Inflammatory macrophage treated with lipopolysaccharide for 1 hour (primary cell): ENCODE data around the gene PPP2R2C.

Experiments
- DNase-seq, 2 donors: peaks; one replicate each; pipeline ENCODE4 v3.0.0-alpha.2; 2020 to 2022

The PPP2R2C gene

GRCh38 chr4:6467600-6467999 lies 4.8 kb downstream of the PPP2R2C start:
- no peak for DNase-seq

DNA sequence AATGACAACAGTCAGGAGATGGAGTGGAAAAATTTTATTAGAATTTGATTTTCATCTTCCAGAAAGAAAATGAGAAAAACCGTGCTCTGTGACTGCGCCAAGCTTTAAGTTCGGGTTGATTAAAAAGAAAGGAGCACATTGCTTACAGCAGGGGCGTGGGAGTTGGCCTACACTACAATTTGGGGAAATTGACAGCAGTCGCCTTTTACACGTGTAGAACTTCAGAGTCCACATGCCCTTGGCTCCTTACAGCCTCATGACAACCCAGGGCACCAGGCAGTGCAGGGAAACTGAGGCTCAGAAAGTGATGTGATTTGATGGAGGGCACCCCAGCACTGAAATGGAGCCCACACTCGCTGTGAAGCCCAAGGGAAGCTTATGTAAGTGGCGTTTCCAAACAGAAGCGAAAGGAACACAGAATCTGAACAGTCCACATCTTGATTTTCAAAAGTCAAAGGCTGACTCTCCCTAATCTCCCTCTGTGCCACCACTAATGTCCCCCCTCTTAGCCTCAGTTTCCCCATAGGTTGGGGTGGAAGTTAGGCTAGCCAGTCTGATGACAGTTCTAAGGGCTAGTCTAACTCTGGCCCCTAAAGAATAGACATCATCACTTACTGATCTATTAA lies 5.5 kb downstream of the PPP2R2C start:
- no peak for DNase-seq

DNA sequence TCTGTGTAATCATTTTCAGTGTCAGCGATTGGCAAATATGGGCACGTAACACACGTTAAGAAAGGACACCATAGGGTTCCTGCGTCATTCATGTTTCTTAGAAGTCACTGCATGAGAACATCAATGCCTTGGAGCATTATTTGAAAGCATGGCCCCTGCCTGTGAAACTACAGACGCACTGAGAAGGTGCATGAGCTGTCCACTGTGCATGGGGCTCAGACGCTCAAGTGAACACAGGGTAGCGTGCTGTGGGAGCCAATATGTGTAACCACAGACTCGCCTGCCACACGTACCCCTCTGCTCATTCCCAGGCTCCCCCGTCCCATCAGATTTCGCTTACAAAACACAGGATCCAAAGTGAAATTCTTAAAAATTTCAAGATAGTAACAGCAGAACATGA lies 6.5 kb downstream of the PPP2R2C start:
- DNase-seq: no peak

DNA sequence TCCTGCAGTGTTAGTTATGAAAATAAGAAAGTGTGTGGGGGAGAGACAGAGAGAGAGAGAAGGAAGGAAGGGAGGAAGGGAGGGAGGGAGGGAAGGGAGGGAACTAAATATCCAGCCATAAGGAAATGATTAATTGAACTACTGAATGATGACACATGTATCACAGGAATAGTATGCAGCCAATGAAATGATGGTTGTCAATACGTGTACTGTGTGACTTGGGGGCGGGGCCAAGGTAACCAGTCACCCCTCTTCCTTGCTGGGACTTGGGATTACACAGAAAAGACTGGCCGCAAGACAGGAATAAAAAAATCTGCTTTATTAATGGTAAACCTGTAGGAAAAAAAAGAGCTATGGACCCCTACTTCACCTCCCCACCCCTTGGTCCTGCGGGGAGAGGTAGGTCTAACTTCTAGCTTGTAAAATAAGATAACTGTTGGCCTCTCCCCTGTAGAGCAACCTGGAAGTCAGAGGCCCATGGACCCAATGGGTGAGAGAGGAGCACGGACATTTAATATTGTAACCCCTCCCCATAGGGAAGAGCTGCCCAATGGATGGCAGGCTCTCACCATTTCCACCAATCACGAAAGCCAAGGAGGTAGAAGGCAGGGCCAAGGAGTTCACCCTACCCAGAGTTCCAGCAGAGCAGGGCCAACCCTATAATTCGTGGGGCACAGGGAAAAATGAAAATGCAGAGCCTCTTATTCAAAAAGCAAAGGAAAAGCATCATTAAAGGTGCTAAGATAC lies 7.4 kb downstream of the PPP2R2C start:
- no peak for DNase-seq

GRCh38 chr4:6463311-6464289 lies 8.8 kb downstream of the PPP2R2C start:
- DNase-seq: no peak

DNA sequence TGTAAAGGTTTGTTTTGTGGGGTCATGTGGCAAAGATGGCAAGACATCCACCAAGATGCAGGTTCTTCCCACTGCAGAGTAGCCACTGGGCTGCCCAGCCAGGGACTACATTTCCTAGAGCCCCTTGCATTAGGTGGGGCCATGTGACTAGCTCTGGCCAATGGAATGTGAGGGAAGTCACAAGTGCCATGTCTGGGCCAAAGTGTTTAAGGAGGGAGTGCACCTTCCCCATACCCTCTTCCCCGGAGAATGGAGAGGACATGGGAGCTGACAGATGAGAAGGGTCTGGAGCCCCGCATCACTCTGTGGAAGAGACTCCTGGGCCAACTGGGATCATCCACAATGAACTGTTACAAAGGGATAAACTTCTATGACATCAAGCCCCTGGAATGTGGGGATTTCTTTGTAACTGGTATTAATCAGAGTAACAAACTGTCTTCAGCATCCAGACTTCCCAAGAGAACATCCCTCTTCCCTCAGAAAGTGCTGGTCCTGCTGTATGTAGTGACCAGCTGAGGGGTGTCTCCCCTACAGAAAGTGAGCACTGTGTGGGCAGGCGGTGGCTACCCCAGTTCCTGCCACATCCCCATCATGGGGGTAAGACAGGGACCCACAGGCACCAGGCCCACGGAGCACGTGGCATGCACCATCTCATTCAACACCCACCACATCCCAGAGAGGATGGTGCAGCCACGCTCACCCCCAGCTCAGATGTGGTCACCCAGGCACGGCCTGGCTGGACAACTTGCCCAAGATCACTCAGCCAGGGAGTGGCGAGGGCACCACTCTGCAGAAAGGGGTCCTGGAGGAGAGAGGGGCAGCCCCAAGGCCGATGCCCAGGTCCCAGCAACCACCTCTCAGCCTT lies 10.9 kb downstream of the PPP2R2C start:
- DNase-seq: no peak

- no peak for DNase-seq
Observed at GRCh38 chr4:6460876-6461275, 11.5 kb downstream of the PPP2R2C start.

DNA sequence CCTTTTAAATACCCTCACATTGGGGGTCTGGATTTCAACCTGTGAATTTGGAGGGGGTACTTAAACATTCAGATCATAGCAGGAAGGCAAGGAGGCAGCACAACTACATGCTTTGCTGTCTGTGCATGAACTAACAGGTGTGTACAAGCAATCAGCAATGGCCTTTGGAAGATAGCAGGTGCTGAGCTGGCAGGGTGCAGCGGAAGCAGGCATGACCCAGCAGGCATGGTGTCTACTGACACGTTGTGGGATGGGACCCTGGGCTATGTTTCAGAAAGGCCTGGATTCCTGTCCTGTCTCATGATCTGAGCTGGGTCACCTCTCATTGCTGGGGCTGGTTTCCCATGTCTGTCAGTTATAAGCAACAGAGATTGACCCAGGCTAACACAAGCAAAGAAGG lies 13.9 kb downstream of the PPP2R2C start:
- no peak for DNase-seq

DNA sequence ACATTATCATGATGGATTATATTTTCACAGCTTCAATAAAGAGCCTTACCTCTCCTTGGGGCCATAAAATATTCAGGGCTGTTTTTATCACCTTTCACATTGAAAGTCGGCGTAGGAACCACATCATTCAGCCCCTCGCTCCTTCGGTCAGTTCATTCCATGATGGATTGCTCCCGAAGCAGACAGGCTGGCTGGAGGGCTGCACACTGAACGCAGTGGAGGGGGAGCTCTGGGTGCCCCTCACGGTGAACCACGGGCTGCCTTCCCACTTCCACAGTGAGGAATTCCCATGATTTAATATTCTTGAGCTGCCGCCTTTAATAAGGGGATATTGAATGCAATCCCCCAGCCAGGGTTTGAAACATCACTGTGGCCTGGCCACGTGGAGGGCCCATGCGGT lies 16.0 kb downstream of the PPP2R2C start:
- no peak for DNase-seq

GRCh38 chr4:6454112-6454910 lies 18.1 kb downstream of the PPP2R2C start:
- DNase-seq: no peak

- no peak for DNase-seq
Observed at GRCh38 chr4:6453688-6453990, 18.8 kb downstream of the PPP2R2C start.

- no peak for DNase-seq
Observed at GRCh38 chr4:6452897-6453687, 19.3 kb downstream of the PPP2R2C start.

GRCh38 chr4:6452116-6452896 lies 20.1 kb downstream of the PPP2R2C start:
- no peak for DNase-seq

DNA sequence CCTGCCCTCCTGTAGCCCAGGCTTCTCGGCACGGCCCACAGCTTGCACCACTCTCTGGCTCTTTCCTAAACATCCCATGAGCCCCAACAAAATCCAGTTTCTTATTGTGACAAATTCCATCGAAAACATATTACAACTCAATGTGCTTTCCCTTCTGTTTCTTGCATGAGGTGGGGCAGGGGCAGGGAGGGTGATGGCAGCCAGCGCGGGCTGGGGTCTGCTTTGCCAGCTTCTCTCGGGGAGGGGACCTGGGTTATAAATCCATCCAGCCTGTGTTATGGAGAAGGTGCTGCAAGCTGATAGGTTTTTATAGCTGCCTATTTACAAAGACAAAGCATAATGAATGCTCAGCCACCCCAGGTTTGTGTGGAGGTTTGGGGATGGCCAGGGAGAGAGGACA lies 21.1 kb downstream of the PPP2R2C start:
- DNase-seq: no peak

DNA sequence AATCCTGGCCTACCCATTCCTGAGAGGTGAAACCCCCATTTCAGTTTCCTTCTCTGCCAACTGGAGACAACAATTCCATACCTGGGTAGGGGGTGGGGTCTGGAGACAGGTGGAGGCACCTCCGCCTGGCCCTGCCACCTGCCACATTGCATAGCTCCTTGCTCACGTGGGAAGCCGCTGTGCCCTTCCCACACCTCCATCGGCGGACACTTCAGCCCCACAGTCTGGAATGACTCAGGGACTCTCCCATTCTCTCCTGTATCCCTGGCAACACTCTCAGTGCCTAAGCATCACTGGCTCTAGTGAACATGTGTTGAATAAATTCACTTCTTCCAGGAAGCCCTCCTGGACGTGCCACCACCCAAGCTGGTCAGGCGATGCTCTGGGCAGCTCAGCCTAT lies 21.7 kb downstream of the PPP2R2C start:
- DNase-seq: no peak

GRCh38 chr4:6449746-6450369 lies 22.6 kb downstream of the PPP2R2C start:
- DNase-seq: no peak

DNA sequence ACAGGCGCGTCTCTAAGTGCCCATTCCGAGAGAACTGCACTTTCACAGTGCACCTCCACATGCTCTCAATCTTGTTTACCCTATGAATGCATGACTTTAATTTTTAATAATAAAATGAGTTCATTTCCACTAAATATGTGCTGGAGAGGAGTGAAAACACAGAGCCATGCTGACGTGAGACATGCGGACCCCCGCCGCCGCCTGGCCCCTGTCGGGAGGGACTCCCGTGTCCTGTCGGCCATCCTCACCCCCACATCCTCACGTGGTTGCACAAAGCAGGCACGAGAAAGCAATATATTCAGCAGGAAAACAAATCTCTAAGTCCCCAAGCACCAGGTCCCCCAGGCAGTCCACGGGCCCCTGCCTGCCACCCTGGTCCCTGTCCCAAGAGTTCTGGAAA lies 23.1 kb downstream of the PPP2R2C start:
- no peak for DNase-seq

GRCh38 chr4:6448476-6449170 lies 23.8 kb downstream of the PPP2R2C start:
- DNase-seq: no peak

- DNase-seq: no peak
Observed at GRCh38 chr4:6447672-6448171, 24.7 kb downstream of the PPP2R2C start.
